Esophagus (tissue), 2 donors: ENCODE measurements around the gene RANBP17. TPM values are rescaled to one million over a fixed set of nuclear protein-coding genes. Genes with fewer than 3 reads are reported as not detected.
"Not testable (repeated sequence)": the region's sequence is repeated elsewhere in the genome, so short reads cannot be mapped to it uniquely, and the experiment has no call there.

ENCODE experiments used
- H3K27ac ChIP-seq, 2 donors: one replicate each; pipeline ENCODE4 v1.5.1; 2013; ENCODE audit warnings: low read depth in 2 of 2, mild to moderate bottlenecking in 2 of 2, inconsistent platforms in 1 of 2, low read length in 1 of 2, moderate library complexity in 1 of 2
- H3K27me3 ChIP-seq, 2 donors: one replicate each; pipeline ENCODE4 v1.6.1; 2013; ENCODE audit warnings: low read length in 2 of 2, control low read depth in 1 of 2, mild to moderate bottlenecking in 1 of 2; ENCODE audit not compliant: insufficient read depth in 2 of 2, control insufficient read depth in 1 of 2
- H3K36me3 ChIP-seq, 2 donors: one replicate each; pipeline ENCODE4 v1.6.1; 2013; ENCODE audit warnings: low read length in 1 of 2; ENCODE audit not compliant: control insufficient read depth in 2 of 2, insufficient read depth in 2 of 2
- H3K4me1 ChIP-seq, 2 donors: one replicate each; pipeline ENCODE4 v1.6.1; 2013; ENCODE audit warnings: low read length in 1 of 2; ENCODE audit not compliant: control insufficient read depth in 2 of 2, insufficient read depth in 2 of 2
- H3K4me3 ChIP-seq, 2 donors: one replicate each; pipeline ENCODE4 v1.5.1; 2013; ENCODE audit warnings: low read length in 2 of 2, mild to moderate bottlenecking in 2 of 2, low read depth in 1 of 2, moderate library complexity in 1 of 2
- H3K9me3 ChIP-seq, 2 donors: one replicate each; pipeline ENCODE4 v1.6.1; 2013; ENCODE audit warnings: mild to moderate bottlenecking in 2 of 2, low read depth in 1 of 2, low read length in 1 of 2, moderate library complexity in 1 of 2; ENCODE audit not compliant: control insufficient read depth in 2 of 2, insufficient read depth in 1 of 2
- WGBS, 2 donors: extraction: QIAGEN DNeasy Blood & Tissue Kit; methylation state at CpG; one replicate each; pipeline ENCODE4 v1.1.7; 2013; 5-methylcytosine and 5-hydroxymethylcytosine counted together
- polyA plus RNA-seq, 2 donors: library from polyadenylated mRNA; stranded (reverse); fragments of 200-250 nt; gene quantifications; one replicate each; pipeline ENCODE4 v1.2.3, GENCODE V29; 2013
- donor health status: healthy with polysubstance abuse.
- donor health status: Bipolar disorder and iron deficiency.

The RANBP17 gene
- polyA plus RNA-seq, 2 donors: 0.26 to 0.32 TPM

GRCh38 chr5:171168171-171168570 lies 306.4 kb downstream of the RANBP17 start:
- Histone ChIP-seq H3K27ac (no peak overlapping the region), H3K36me3 (no peaks in the 10 kb centered on the region), H3K4me1 (no peaks in the 10 kb centered on the region), H3K27me3 (no peaks in the 10 kb centered on the region), H3K4me3 (no peak overlapping the region), H3K9me3 (no peaks in the 10 kb centered on the region)
- 82 to 88% methylated on average over 4 of the region's 4 CpGs for WGBS, 2 donors

DNA sequence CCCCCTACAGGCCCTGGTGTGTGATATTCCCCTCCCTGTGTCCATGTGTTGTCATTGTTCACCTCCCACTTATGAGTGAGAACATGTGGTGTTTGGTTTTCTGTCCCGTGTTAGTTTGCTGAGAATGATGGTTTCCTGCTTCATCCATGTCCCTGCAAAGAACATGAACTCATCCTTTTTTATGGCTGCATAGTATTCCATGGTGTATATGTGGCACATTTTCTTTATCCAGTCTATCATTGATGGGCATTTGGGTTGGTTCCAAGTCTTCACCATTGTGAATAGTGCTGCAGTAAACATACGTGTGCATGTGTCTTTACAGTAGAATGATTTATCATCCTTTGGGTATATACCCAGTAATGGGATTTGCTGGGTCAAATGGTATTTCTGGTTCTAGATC lies 313.1 kb downstream of the RANBP17 start:
- not testable (repeated sequence) for H3K27me3 ChIP-seq, H3K9me3 ChIP-seq, H3K27ac ChIP-seq, H3K4me3 ChIP-seq, H3K36me3 ChIP-seq, H3K4me1 ChIP-seq
- WGBS, 2 donors: 94 to 98% methylated on average over 2 of the region's 2 CpGs

GRCh38 chr5:171175746-171176145 lies 313.9 kb downstream of the RANBP17 start:
- Histone ChIP-seq H3K4me1 (no peaks in the 10 kb centered on the region), H3K9me3 (no peaks in the 10 kb centered on the region), H3K4me3 (no peak overlapping the region), H3K27ac (no peak overlapping the region), H3K27me3 (no peaks in the 10 kb centered on the region), H3K36me3 (no peaks in the 10 kb centered on the region)
- WGBS, 2 donors: 83 to 87% methylated on average over 3 of the region's 3 CpGs

- 84 to 91% methylated on average over 5 of the region's 5 CpGs for WGBS, 2 donors
- not testable (repeated sequence) for H3K4me1 ChIP-seq, H3K4me3 ChIP-seq, H3K27ac ChIP-seq, H3K9me3 ChIP-seq, H3K27me3 ChIP-seq, H3K36me3 ChIP-seq
These were observed 316.4 kb downstream of the RANBP17 start for GRCh38 chr5:171178190-171178589.

DNA sequence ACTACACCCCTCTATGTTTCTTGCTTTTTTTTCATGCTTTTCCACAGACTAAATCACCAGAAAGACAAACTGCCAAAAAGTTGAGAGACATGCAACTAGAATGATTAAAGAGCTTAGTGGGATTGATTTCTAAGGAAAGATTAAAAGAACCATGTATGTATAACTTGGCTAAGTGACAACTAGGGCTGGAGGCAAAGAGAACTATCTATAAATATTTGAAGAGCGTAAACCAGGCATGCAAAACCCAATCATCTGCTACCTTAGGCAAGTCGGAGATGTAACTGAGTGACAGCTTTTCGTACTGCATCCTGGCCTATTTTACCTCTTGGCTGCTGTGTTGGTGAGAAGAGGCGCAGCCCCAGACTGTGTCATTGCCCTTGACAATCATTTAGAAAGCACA lies 326.2 kb downstream of the RANBP17 start:
- Histone ChIP-seq H3K4me3 (no peak overlapping the region), H3K27ac (no peak overlapping the region), H3K9me3 (no peaks in the 10 kb centered on the region), H3K27me3 (no peaks in the 10 kb centered on the region), H3K36me3 (no peaks in the 10 kb centered on the region), H3K4me1 (no peaks in the 10 kb centered on the region)
- 49 to 60% methylated on average over 4 of the region's 4 CpGs for WGBS, 2 donors

DNA sequence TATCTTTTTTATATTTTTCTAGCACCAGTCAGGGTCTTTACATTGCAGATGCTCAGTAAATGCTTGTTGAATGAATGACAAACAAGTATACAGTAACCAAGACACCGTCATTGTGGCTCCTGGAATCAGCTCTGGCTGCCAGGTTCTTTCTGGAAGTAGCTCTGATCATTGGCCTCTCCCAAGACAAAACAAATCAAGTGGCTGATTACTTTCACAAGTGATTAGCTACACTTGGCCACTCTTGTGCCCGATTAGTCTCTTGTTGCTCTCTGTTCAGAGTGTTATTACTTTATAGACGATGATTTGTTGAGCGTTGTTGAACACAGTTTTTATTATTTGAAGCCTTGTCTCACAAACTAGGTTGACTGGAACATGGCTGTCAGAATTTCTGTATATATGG lies 327.6 kb downstream of the RANBP17 start:
- H3K27ac ChIP-seq: no peak overlapping the region
- no peaks in the 10 kb centered on the region for H3K27me3 ChIP-seq
- no peak overlapping the region for H3K4me3 ChIP-seq
- 87 to 89% methylated on average over 4 of the region's 4 CpGs for WGBS, 2 donors
- no peaks in the 10 kb centered on the region for H3K4me1 ChIP-seq
- no peaks in the 10 kb centered on the region for H3K36me3 ChIP-seq
- H3K9me3 ChIP-seq: no peaks in the 10 kb centered on the region

GRCh38 chr5:171192111-171192510 lies 330.3 kb downstream of the RANBP17 start:
- Histone ChIP-seq H3K27me3 (no peaks in the 10 kb centered on the region), H3K9me3 (no peaks in the 10 kb centered on the region), H3K4me3 (no peak overlapping the region), H3K36me3 (no peaks in the 10 kb centered on the region), H3K4me1 (no peaks in the 10 kb centered on the region), H3K27ac (no peak overlapping the region)
- WGBS, 2 donors: 81 to 91% methylated on average over 1 of the region's 1 CpG

DNA sequence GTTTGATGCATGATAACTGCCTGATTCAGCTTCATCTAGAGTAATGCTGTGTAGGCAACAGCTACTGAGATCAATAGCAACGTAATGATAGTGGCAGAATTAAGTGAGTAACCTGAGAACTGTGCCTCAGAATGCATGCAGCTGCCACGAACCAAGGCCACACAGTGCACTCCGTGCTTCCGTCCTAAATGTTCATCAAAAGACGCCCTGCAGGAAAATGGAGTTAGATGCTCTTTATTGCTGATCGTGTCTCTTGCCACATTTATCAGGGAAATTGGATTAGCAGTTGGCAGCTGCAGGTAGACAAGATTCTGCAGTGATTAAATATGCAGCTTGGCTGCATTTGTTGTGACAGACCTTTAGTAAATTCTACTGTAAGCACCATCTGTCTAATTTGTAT lies 339.5 kb downstream of the RANBP17 start:
- Histone ChIP-seq H3K27me3 (no peaks in the 10 kb centered on the region), H3K4me1 (no peaks in the 10 kb centered on the region), H3K9me3 (no peaks in the 10 kb centered on the region), H3K4me3 (no peak overlapping the region), H3K27ac (no peak overlapping the region), H3K36me3 (no peaks in the 10 kb centered on the region)
- 47 to 57% methylated on average over 6 of the region's 6 CpGs for WGBS, 2 donors

GRCh38 chr5:171205375-171205774 lies 343.6 kb downstream of the RANBP17 start:
- WGBS, 2 donors: 90 to 91% methylated on average over 8 of the region's 8 CpGs
- no peaks in the 10 kb centered on the region for H3K9me3 ChIP-seq
- H3K27me3 ChIP-seq: no peaks in the 10 kb centered on the region
- no peak overlapping the region for H3K4me3 ChIP-seq
- H3K27ac ChIP-seq: no peak overlapping the region
- no peaks in the 10 kb centered on the region for H3K36me3 ChIP-seq
- no peaks in the 10 kb centered on the region for H3K4me1 ChIP-seq

GRCh38 chr5:171207256-171207847 lies 345.5 kb downstream of the RANBP17 start:
- Histone ChIP-seq H3K9me3 (no peaks in the 10 kb centered on the region), H3K4me3 (no peak overlapping the region), H3K27ac (no peak overlapping the region), H3K36me3 (no peaks in the 10 kb centered on the region), H3K4me1 (no peaks in the 10 kb centered on the region), H3K27me3 (no peaks in the 10 kb centered on the region)
- 16 to 25% methylated on average over 6 of the region's 6 CpGs for WGBS, 2 donors
